Measurements from ENCODE around the gene STARD13.

DNA sequence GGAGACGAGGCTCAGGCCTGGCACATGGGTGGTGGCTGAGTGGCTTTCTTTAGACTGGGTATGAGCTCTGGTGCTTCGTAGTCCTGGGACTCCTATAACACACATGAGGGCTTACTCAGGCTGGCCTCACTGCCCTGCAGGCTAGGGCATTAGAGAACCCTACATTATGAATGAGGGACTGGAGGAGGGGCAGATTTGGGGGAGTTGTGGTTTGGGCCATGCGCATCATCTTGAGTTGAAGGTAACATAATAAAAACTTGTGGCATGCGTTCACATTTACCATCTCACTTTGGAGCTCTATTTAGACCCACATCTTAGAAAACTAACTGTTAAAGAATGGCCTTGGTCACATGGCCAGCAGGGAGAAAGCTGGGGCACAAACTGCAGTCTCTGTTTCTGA is 54.2 kb downstream of the STARD13 start:
- TF ChIP-seq, protein P1, sequence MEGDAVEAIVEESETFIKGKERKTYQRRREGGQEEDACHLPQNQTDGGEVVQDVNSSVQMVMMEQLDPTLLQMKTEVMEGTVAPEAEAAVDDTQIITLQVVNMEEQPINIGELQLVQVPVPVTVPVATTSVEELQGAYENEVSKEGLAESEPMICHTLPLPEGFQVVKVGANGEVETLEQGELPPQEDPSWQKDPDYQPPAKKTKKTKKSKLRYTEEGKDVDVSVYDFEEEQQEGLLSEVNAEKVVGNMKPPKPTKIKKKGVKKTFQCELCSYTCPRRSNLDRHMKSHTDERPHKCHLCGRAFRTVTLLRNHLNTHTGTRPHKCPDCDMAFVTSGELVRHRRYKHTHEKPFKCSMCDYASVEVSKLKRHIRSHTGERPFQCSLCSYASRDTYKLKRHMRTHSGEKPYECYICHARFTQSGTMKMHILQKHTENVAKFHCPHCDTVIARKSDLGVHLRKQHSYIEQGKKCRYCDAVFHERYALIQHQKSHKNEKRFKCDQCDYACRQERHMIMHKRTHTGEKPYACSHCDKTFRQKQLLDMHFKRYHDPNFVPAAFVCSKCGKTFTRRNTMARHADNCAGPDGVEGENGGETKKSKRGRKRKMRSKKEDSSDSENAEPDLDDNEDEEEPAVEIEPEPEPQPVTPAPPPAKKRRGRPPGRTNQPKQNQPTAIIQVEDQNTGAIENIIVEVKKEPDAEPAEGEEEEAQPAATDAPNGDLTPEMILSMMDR (IDR thresholded peaks at IDR 0.05) = no peak
- no peak for TF ChIP-seq ZFX (IDR thresholded peaks at IDR 0.05; ENCODE audit: borderline replicate concordance)
